ENCODE data around the gene LLPH.

LLPH gene

DNA sequence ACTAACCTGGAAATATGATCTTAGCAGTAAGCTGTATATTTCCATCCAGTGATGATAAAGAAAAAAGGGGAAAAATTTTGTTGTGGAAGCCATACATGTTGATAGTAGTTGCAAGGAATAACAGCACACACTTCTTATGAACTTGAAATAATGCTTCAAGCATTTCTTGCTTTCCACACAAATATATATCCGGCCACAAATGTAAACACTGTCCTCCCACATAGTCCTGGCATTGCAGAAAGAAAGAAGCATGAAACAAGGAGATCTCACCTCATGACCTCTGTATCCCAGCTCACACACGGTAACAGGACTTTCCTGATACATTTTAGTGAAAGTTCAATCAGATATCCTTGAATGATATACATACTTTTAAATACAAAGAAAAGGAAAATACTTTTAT, 56.0 kb downstream of the LLPH start:
- Histone ChIP-seq H3K36me3 (ENCODE audit: insufficient read depth) (no peaks in the 10 kb centered on the region), H3K4me1 (ENCODE audit: low read depth, poor library complexity, severe bottlenecking) (no peaks in the 10 kb centered on the region), H3K9ac (no peak overlapping the region), H3K27ac (no peak overlapping the region), H2AFZ (ENCODE audit: low read depth) (no peak overlapping the region), H3K79me2 (ENCODE audit: insufficient read depth, low read depth) (no peaks in the 10 kb centered on the region), H3K27me3 (ENCODE audit: insufficient read depth, low read depth) (no peaks in the 10 kb centered on the region), H3K4me3 (IDR thresholded peaks at IDR 0.05; ENCODE audit: insufficient read depth, low read depth, low read length) (no peak overlapping the region), H3K4me2 (no peak overlapping the region), H4K20me1 (ENCODE audit: insufficient read depth) (no peaks in the 10 kb centered on the region)
- TF ChIP-seq, protein P1, sequence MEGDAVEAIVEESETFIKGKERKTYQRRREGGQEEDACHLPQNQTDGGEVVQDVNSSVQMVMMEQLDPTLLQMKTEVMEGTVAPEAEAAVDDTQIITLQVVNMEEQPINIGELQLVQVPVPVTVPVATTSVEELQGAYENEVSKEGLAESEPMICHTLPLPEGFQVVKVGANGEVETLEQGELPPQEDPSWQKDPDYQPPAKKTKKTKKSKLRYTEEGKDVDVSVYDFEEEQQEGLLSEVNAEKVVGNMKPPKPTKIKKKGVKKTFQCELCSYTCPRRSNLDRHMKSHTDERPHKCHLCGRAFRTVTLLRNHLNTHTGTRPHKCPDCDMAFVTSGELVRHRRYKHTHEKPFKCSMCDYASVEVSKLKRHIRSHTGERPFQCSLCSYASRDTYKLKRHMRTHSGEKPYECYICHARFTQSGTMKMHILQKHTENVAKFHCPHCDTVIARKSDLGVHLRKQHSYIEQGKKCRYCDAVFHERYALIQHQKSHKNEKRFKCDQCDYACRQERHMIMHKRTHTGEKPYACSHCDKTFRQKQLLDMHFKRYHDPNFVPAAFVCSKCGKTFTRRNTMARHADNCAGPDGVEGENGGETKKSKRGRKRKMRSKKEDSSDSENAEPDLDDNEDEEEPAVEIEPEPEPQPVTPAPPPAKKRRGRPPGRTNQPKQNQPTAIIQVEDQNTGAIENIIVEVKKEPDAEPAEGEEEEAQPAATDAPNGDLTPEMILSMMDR (conservative IDR thresholded peaks at IDR 0.05; ENCODE audit: low read depth, low read length): no peak

- H3K27me3 ChIP-seq (ENCODE audit: insufficient read depth, low read depth): 0 out of 2 replicates have a peak, but pooled peaks cover 2% of the 10 kb centered on the region
- H3K27ac ChIP-seq: no peak overlapping the region
- H3K4me1 ChIP-seq (ENCODE audit: low read depth, poor library complexity, severe bottlenecking): peaks cover 2% of the 10 kb centered on the region
- no peak overlapping the region for H3K4me2 ChIP-seq
- H3K79me2 ChIP-seq (ENCODE audit: insufficient read depth, low read depth): no peaks in the 10 kb centered on the region
- TF ChIP-seq, protein P1 (conservative IDR thresholded peaks at IDR 0.05; ENCODE audit: low read depth, low read length): no peak
- no peak overlapping the region for H3K9ac ChIP-seq
- no peak overlapping the region for H3K4me3 ChIP-seq (IDR thresholded peaks at IDR 0.05; ENCODE audit: insufficient read depth, low read depth, low read length)
- no peaks in the 10 kb centered on the region for H3K36me3 ChIP-seq (ENCODE audit: insufficient read depth)
- H2AFZ ChIP-seq (ENCODE audit: low read depth): no peak overlapping the region
- H4K20me1 ChIP-seq (ENCODE audit: insufficient read depth): no peaks in the 10 kb centered on the region
These were observed 58.0 kb downstream of the LLPH start for GRCh38 chr12:66072566-66072965.

- TF ChIP-seq, protein P1 (conservative IDR thresholded peaks at IDR 0.05; ENCODE audit: low read depth, low read length): no peak
- H3K4me2 ChIP-seq: no peak overlapping the region
These were observed 58.4 kb downstream of the LLPH start for GRCh38 chr12:66072135-66072534.

DNA sequence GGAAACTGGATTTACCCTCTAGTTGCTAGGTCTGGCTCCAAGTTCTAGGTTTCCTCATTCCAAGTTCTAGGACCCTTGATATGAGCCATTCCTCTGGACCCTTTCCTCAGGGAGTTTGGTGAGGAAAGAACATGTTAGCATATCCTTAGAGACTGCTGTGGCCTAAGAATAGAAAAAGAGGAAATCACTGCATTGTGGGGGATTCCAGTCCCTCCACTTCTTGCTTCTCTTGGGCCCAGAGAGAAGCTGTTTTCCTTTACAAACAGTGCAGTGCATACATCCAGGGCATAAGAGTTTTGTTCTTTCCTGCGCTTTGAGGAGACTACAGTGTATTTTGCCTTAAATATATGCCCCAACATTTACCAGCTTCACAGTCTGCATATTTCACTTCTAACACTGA, 59.0 kb downstream of the LLPH start:
- Histone ChIP-seq H3K9ac (no peak overlapping the region), H3K27me3 (ENCODE audit: insufficient read depth, low read depth) (0 out of 2 replicates have a peak, but pooled peaks cover 3% of the 10 kb centered on the region), H3K27ac (no peak overlapping the region), H3K4me3 (IDR thresholded peaks at IDR 0.05; ENCODE audit: insufficient read depth, low read depth, low read length) (no peak overlapping the region), H3K4me1 (ENCODE audit: low read depth, poor library complexity, severe bottlenecking) (peaks cover 13% of the 10 kb centered on the region), H3K4me2 (no peak overlapping the region), H3K79me2 (ENCODE audit: insufficient read depth, low read depth) (no peaks in the 10 kb centered on the region), H3K36me3 (ENCODE audit: insufficient read depth) (no peaks in the 10 kb centered on the region), H2AFZ (ENCODE audit: low read depth) (no peak overlapping the region), H4K20me1 (ENCODE audit: insufficient read depth) (no peaks in the 10 kb centered on the region)
- TF ChIP-seq, protein P1 (conservative IDR thresholded peaks at IDR 0.05; ENCODE audit: low read depth, low read length): no peak

More at GRCh38 chr12:66072135-66072534, 58.4 kb downstream of the LLPH start:
- Histone ChIP-seq H3K27me3 (ENCODE audit: insufficient read depth, low read depth) (0 out of 2 replicates have a peak, but pooled peaks cover 3% of the 10 kb centered on the region), H3K36me3 (ENCODE audit: insufficient read depth) (no peaks in the 10 kb centered on the region), H3K4me1 (ENCODE audit: low read depth, poor library complexity, severe bottlenecking) (peaks cover 7% of the 10 kb centered on the region), H3K79me2 (ENCODE audit: insufficient read depth, low read depth) (no peaks in the 10 kb centered on the region), H2AFZ (ENCODE audit: low read depth) (no peak overlapping the region), H4K20me1 (ENCODE audit: insufficient read depth) (no peaks in the 10 kb centered on the region), H3K9ac (no peak overlapping the region), H3K4me3 (IDR thresholded peaks at IDR 0.05; ENCODE audit: insufficient read depth, low read depth, low read length) (no peak overlapping the region), H3K27ac (no peak overlapping the region)
